Kidney epithelial cell (primary cell): ENCODE measurements around the gene APBB1IP. TPM values are rescaled to one million over a fixed set of nuclear protein-coding genes. Genes with fewer than 3 reads are reported as not detected.
"Not testable (repeated sequence)": the region's sequence is repeated elsewhere in the genome, so short reads cannot be mapped to it uniquely, and the experiment has no call there.

Experiments used
- DNase-seq: peaks from one replicate; pipeline ENCODE4 v3.0.0-alpha.2; 2010; ENCODE audit warnings: low read depth
- H3K27me3 ChIP-seq: 2 replicates; pipeline ENCODE4 v1.6.0; 2011; ENCODE audit warnings: low read length; ENCODE audit not compliant: control insufficient read depth, insufficient read depth
- H3K36me3 ChIP-seq: 2 replicates; pipeline ENCODE4 v1.5.1; 2011; ENCODE audit warnings: low read length; ENCODE audit not compliant: control insufficient read depth, insufficient read depth
- H3K4me3 ChIP-seq: 2 replicates; pipeline ENCODE4 v1.5.1; 2011; ENCODE audit warnings: low read depth, mild to moderate bottlenecking, control low read depth, low read length
- CTCF ChIP-seq: IDR thresholded peaks from 2 replicates; pipeline ENCODE4 v1.5.1; 2011; ENCODE audit warnings: mild to moderate bottlenecking, moderate library complexity, low read length, control low read depth, inconsistent platforms; ENCODE audit not compliant: insufficient read depth, poor library complexity, severe bottlenecking
- total RNA-seq: library from RNA; depleted of rRNA; stranded (reverse); fragments of >200 nt; gene quantifications from 2 replicates; pipeline ENCODE4 v1.2.3, GENCODE V29; 2015

Gene APBB1IP
- total RNA-seq, 1 donor from 2014 or later, result 1.8 TPM

GRCh38 chr10:26494018-26494417 is 55.9 kb downstream of the APBB1IP start:
- Histone ChIP-seq H3K36me3 (no peaks in the 10 kb centered on the region), H3K4me3 (no peak overlapping the region), H3K27me3 (no peaks in the 10 kb centered on the region)
- TF ChIP-seq CTCF, result no peak
- peak; percentile 18 for DNase-seq

DNA sequence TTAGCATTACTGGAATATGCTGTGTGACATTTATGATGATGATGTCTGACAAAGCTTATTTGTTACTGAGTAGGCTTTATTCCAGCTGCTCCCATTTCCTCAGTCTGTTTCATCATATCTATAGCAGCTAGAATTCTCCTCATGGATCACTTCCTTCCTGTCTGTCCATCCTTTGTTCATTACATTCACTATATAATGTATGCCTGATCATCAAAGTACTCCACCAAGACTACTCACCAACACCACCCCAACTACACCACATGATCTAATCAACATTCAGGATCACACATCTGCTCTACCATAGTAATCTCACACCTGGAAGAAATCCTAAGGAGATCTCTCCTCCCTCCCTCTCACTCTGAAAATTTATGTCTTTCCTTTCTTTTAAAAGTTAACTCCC is 61.3 kb downstream of the APBB1IP start:
- H3K27me3 ChIP-seq, result no peaks in the 10 kb centered on the region
- H3K4me3 ChIP-seq, result no peak overlapping the region
- no peak for DNase-seq
- TF ChIP-seq CTCF, result no peak
- H3K36me3 ChIP-seq, result no peaks in the 10 kb centered on the region

GRCh38 chr10:26502986-26503385 is 64.8 kb downstream of the APBB1IP start:
- H3K27me3 ChIP-seq, result no peaks in the 10 kb centered on the region
- H3K36me3 ChIP-seq, result no peaks in the 10 kb centered on the region
- TF ChIP-seq CTCF, result no peak
- no peak overlapping the region for H3K4me3 ChIP-seq
- DNase-seq, result no peak

- peak; percentile 39 for TF ChIP-seq CTCF
- H3K27me3 ChIP-seq, result no peaks in the 10 kb centered on the region
- no peaks in the 10 kb centered on the region for H3K36me3 ChIP-seq
- no peak overlapping the region for H3K4me3 ChIP-seq
- no peak for DNase-seq
These were observed 65.8 kb downstream of the APBB1IP start for GRCh38 chr10:26503911-26504310.

- not testable (repeated sequence) for H3K27me3 ChIP-seq, H3K36me3 ChIP-seq, H3K4me3 ChIP-seq, DNase-seq
These were observed 66.3 kb downstream of the APBB1IP start for GRCh38 chr10:26504429-26504828.

DNA sequence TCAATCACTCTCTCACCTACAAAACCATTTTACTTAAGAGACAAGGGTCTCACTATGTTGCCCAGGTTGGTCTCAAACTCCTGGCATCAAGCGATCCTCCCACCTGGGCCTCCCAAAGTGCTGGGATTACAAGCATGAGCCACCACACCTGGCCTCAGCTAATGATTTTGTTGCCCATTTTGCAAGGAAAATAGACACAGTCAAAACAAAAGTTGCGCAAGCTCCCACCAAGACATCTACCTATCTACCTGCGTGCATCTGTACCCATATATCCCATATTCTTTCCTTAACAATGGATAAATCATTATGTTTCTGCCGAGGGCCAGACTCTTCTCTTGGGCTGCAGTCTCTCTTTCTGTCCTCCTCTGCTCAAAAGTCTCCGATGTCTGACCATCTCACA is 67.3 kb downstream of the APBB1IP start:
- no peak for DNase-seq
- Histone ChIP-seq H3K36me3 (no peaks in the 10 kb centered on the region), H3K4me3 (no peak overlapping the region), H3K27me3 (no peaks in the 10 kb centered on the region)
- no peak for TF ChIP-seq CTCF
